HG02943 (cell line): ENCODE data around the gene GBGT1.
A peak's percentile ranks its signal among the peaks of the same experiment; 100 is the strongest.

Source experiments
- ATAC-seq: cut with Tn5 transposase; IDR thresholded peaks from one replicate; pipeline ENCODE4 v1.9.1; 2021; ENCODE audit warnings: mild to moderate bottlenecking, low read depth, moderate library complexity; ENCODE audit not compliant: unreplicated experiment

Gene GBGT1

GRCh38 chr9:133166392-133166791, 2.7 kb upstream of the GBGT1 start:
- no peak for ATAC-seq

- no peak for ATAC-seq
Observed at GRCh38 chr9:133165452-133165730, 1.7 kb upstream of the GBGT1 start.

GRCh38 chr9:133164191-133164590, 477 bp upstream of the GBGT1 start:
- no peak for ATAC-seq

GRCh38 chr9:133162861-133163503, 732 bp downstream of the GBGT1 start:
- ATAC-seq = no peak

- no peak for ATAC-seq
Observed at GRCh38 chr9:133161547-133161950, 2.2 kb downstream of the GBGT1 start.

- ATAC-seq = no peak
Observed at GRCh38 chr9:133160742-133161546, 2.8 kb downstream of the GBGT1 start.

GRCh38 chr9:133158695-133159094, 5.0 kb downstream of the GBGT1 start:
- no peak for ATAC-seq

GRCh38 chr9:133155156-133155555, 8.6 kb downstream of the GBGT1 start:
- ATAC-seq = no peak

GRCh38 chr9:133154097-133154989, 9.4 kb downstream of the GBGT1 start:
- no peak for ATAC-seq

GRCh38 chr9:133153227-133154096, 10.3 kb downstream of the GBGT1 start:
- ATAC-seq = no peak

- ATAC-seq = no peak
Observed at GRCh38 chr9:133151601-133152525, 11.9 kb downstream of the GBGT1 start.

- ATAC-seq = no peak
Observed at GRCh38 chr9:133151041-133151440, 12.7 kb downstream of the GBGT1 start.

GRCh38 chr9:133149130-133150015, 14.3 kb downstream of the GBGT1 start:
- ATAC-seq = peak; percentile 54

- ATAC-seq = peak; percentile 6
Observed at GRCh38 chr9:133148199-133149129, 15.2 kb downstream of the GBGT1 start.

GRCh38 chr9:133147412-133148198, 16.1 kb downstream of the GBGT1 start:
- ATAC-seq = no peak

- no peak for ATAC-seq
Observed at GRCh38 chr9:133146746-133147411, 16.8 kb downstream of the GBGT1 start.
